ENCODE data around the gene CADM4. TPM values are rescaled to one million over a fixed set of nuclear protein-coding genes. Genes with fewer than 3 reads are reported as not detected.
A peak's percentile ranks its signal among the peaks of the same experiment; 100 is the strongest.

The CADM4 gene
- total RNA-seq, 1 experiment from 2014 or later = 28.7 TPM

DNA sequence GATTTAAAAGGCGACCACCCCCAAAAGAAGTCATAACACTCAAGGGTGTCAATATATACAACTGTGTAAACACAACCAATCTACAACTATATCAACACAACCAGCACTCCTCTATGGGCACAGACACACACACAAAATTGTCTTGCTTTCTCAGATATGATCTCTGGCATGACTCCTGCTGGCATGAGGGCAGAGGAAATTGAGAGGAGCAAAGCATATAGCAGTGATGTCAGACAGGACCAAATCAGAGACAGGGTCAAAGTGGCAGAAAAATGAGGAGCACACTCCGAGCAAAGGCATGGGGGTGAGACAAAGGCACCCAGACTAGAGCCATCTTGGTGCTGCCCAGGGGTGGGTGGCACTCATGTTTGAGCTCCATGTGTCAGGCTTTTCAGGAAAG lies 53.3 kb downstream of the CADM4 start:
- BruUV-seq (replicated peaks) = no TSS peak
- no peak overlapping the region for H3K27ac ChIP-seq (ENCODE audit: low read depth, low read length, poor library complexity, severe bottlenecking)
- no peak for TF ChIP-seq EZH2 (IDR thresholded peaks at IDR 0.05; ENCODE audit: borderline replicate concordance, low read depth, low read length, poor library complexity, severe bottlenecking)
- TF ChIP-seq, protein P1, sequence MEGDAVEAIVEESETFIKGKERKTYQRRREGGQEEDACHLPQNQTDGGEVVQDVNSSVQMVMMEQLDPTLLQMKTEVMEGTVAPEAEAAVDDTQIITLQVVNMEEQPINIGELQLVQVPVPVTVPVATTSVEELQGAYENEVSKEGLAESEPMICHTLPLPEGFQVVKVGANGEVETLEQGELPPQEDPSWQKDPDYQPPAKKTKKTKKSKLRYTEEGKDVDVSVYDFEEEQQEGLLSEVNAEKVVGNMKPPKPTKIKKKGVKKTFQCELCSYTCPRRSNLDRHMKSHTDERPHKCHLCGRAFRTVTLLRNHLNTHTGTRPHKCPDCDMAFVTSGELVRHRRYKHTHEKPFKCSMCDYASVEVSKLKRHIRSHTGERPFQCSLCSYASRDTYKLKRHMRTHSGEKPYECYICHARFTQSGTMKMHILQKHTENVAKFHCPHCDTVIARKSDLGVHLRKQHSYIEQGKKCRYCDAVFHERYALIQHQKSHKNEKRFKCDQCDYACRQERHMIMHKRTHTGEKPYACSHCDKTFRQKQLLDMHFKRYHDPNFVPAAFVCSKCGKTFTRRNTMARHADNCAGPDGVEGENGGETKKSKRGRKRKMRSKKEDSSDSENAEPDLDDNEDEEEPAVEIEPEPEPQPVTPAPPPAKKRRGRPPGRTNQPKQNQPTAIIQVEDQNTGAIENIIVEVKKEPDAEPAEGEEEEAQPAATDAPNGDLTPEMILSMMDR (conservative IDR thresholded peaks at IDR 0.05; ENCODE audit: low read depth, low read length) = no peak
- no peak for DNase-seq (ENCODE audit: low spot score)
- H3K36me3 ChIP-seq (ENCODE audit: insufficient read depth, low read length, poor library complexity, severe bottlenecking) = peaks cover 3% of the 10 kb centered on the region
- no peak overlapping the region for H3K4me3 ChIP-seq (ENCODE audit: low read depth, low read length, poor library complexity, severe bottlenecking)
- ChIA-PET POLR2A (ENCODE audit: low non-redundant PET) (no interaction called here), CTCF (no interaction called here)
- intact Hi-C loops (cut with micrococcal nuclease; ENCODE audit: unreplicated experiment) = no loop called here
- H3K27me3 ChIP-seq (replicated peaks; ENCODE audit: insufficient read depth, low read depth, low read length, poor library complexity) = no peaks in the 10 kb centered on the region
- H3K4me1 ChIP-seq (ENCODE audit: insufficient read depth, low read length, poor library complexity, severe bottlenecking) = peaks cover 1% of the 10 kb centered on the region
- no peaks in the 10 kb centered on the region for H3K9me3 ChIP-seq (ENCODE audit: low read depth, low read length, poor library complexity, severe bottlenecking)

DNA sequence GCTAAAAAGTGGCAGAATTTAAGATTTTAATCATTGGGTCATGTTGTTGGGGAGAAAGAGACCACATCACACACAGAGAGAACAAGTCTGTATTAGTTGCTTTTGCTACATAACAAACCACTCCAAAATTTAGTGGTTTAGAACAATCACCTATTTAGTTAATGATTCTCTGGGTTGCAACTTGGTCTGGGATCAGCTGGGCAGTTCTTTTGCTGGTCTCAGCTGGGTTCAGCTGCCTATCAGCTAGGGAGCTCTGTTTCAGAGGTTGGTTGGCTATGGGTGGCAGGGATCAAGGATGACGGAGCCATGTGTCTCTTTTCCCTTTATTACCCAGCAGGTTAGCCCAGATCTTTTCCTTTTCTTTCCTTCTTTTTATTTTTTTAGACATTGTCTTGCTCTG lies 55.2 kb downstream of the CADM4 start:
- CTCF ChIA-PET = interaction anchor here (1.5 kb wide), 1 partner anchor 10 kb away, joined by 3 read pairs; no protein-coding TSS in a partner anchor
- intact Hi-C loops (cut with micrococcal nuclease; ENCODE audit: unreplicated experiment) = no loop called here
- TF ChIP-seq EZH2 (IDR thresholded peaks at IDR 0.05; ENCODE audit: borderline replicate concordance, low read depth, low read length, poor library complexity, severe bottlenecking) = no peak
- TF ChIP-seq, protein P1 (conservative IDR thresholded peaks at IDR 0.05; ENCODE audit: low read depth, low read length) = no peak
- Histone ChIP-seq H3K9me3 (ENCODE audit: low read depth, low read length, poor library complexity, severe bottlenecking) (no peaks in the 10 kb centered on the region), H3K27me3 (replicated peaks; ENCODE audit: insufficient read depth, low read depth, low read length, poor library complexity) (no peaks in the 10 kb centered on the region), H3K36me3 (ENCODE audit: insufficient read depth, low read length, poor library complexity, severe bottlenecking) (no peaks in the 10 kb centered on the region), H3K27ac (ENCODE audit: low read depth, low read length, poor library complexity, severe bottlenecking) (peak overlapping the region; percentile 1), H3K4me1 (ENCODE audit: insufficient read depth, low read length, poor library complexity, severe bottlenecking) (peaks cover 7% of the 10 kb centered on the region), H3K4me3 (ENCODE audit: low read depth, low read length, poor library complexity, severe bottlenecking) (no peak overlapping the region)
- BruUV-seq (replicated peaks) = no TSS peak
- no peak for DNase-seq (ENCODE audit: low spot score)
- POLR2A ChIA-PET (ENCODE audit: low non-redundant PET) = no interaction called here

DNA sequence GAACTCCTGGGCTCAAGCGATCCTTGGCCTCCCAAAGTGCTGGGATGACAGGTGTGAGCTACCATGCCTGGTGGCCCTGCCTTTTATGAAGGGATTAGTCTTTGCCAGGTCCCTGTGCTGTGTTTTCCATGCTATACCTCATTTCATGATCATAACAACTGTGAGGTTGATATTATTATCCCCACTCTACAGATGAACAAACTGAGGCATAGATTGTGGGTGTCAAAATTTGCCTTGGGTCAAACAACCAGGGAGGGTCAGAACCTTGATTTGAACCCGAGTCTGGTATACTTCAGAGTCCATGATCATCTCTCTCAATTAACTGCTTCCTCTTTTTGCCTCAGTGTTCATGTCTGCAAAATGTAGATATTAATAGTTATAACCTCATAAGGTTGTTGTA lies 57.2 kb downstream of the CADM4 start:
- H3K36me3 ChIP-seq (ENCODE audit: insufficient read depth, low read length, poor library complexity, severe bottlenecking) = no peaks in the 10 kb centered on the region
- H3K27me3 ChIP-seq (replicated peaks; ENCODE audit: insufficient read depth, low read depth, low read length, poor library complexity) = no peaks in the 10 kb centered on the region
- no peak overlapping the region for H3K27ac ChIP-seq (ENCODE audit: low read depth, low read length, poor library complexity, severe bottlenecking)
- no peak overlapping the region for H3K4me3 ChIP-seq (ENCODE audit: low read depth, low read length, poor library complexity, severe bottlenecking)
- DNase-seq (ENCODE audit: low spot score) = no peak
- H3K9me3 ChIP-seq (ENCODE audit: low read depth, low read length, poor library complexity, severe bottlenecking) = no peaks in the 10 kb centered on the region
- no TSS peak for BruUV-seq (replicated peaks)
- no peak for TF ChIP-seq EZH2 (IDR thresholded peaks at IDR 0.05; ENCODE audit: borderline replicate concordance, low read depth, low read length, poor library complexity, severe bottlenecking)
- TF ChIP-seq, protein P1 (conservative IDR thresholded peaks at IDR 0.05; ENCODE audit: low read depth, low read length) = no peak
- CTCF ChIA-PET = interaction anchor here (0.6 kb wide), 1 partner anchor 12 kb away, joined by 3 read pairs; no protein-coding TSS in a partner anchor
- H3K4me1 ChIP-seq (ENCODE audit: insufficient read depth, low read length, poor library complexity, severe bottlenecking) = peaks cover 7% of the 10 kb centered on the region
- intact Hi-C loops (cut with micrococcal nuclease; ENCODE audit: unreplicated experiment) = no loop called here
- POLR2A ChIA-PET (ENCODE audit: low non-redundant PET) = no interaction called here
